Measurements from ENCODE around the gene ARPC2.
A peak's percentile ranks its signal among the peaks of the same experiment; 100 is the strongest.

The ARPC2 gene

GRCh38 chr2:218253232-218253625 is 36.2 kb downstream of the ARPC2 start:
- DNase-seq (ENCODE audit: low read depth in 1 of 2, low spot score in 1 of 2): no peak

DNA sequence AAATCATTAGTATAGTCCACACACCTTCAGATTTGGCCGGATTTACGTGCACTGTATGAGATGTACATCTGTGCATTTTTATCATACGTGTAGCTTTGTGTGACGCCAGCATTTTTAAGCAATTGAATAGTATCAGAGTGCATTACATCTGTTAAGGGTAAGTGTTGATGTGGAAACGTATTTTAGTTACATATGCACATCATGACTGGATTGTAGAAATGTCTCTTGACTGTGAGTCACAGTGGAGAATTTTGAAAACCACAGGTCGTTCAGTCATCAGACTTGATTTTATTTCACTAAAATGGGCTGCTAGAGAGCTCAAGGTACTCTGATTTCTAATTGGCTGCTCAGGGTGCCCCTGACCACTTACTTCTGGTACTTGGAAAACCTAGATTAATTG is 38.5 kb downstream of the ARPC2 start:
- no peak for DNase-seq (ENCODE audit: low read depth in 1 of 2, low spot score in 1 of 2)

DNA sequence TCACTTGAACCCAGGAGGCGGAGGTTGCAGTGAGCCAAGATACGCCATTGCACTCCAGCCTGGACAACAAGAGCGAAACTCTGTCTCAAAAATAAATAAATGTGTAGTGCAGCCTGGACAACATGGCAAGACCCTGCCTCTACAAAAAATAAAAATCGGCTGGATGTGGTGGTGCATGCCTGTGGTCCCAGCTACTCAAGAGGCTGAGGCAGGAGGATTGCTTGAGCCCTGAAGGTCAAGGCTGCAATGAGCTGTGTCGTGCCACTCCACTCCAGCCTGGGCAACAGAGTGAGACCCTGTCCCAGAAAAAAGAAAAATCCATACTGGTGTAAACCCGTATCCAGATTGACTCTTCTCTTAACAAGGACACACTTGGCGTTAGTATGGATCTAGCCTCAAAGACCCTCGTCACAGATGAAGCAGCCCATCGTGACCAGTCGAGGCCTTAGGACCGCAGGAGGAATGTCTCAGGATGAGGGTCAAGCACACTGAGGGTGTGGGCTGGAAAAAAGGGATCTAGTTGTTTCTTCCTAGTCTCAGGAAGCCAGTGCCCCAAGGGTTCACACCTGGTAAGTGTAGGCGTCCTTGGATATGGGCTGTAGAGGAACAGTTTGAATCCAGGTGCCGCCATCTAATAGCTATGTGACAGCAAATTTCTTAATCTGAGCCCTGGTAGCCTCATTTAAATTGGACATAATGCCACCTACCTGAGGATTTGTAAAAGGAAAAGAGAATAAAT is 39.8 kb downstream of the ARPC2 start:
- DNase-seq (ENCODE audit: low read depth in 1 of 2, low spot score in 1 of 2): no peak

- DNase-seq (ENCODE audit: low read depth in 1 of 2, low spot score in 1 of 2): peak; percentile 52 to 56
These were observed 40.5 kb downstream of the ARPC2 start for GRCh38 chr2:218257390-218257981.

DNA sequence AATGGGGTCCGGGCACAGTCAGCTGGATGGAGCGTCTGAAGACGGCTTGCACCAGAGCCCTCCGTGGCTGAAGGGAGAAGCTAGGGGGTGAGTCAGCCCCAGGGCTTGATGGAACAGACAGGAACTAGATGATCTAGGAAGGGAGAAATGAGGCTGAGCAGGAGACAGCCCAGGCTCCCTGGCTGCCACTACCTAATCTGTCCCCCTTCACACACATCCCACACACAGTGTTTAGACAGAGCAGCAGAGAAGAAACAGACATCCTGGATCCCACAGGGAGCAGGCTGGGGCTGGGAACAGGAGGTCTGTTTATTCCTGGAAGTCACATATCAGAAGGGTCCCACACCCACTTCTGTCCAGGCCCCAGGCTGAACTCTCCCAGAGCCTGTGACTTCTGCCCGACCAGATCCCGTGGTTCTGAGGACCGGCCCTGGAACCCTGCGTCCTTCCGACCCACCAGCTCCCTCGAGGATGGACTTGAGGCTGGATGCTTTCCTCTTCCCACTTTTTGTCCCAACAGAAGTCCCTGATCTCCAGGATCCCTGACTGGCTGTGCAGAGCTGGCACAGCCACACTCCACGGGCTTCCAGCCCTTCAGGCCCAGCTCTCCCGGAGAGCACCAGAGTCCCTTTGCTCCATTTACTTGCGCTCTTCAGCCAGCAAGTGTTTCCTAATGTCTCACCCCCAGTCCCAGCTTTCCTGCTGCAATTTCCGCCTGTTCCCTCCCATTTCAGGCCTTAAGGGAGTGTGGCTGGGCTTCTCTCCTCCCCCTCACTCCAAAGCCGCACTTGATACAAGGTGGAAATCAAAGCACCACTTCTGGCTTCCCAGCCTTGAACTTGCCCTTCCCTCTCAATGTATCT is 42.3 kb downstream of the ARPC2 start:
- DNase-seq (ENCODE audit: low read depth in 1 of 2, low spot score in 1 of 2): no peak

GRCh38 chr2:218260166-218260565 is 43.2 kb downstream of the ARPC2 start:
- no peak for DNase-seq (ENCODE audit: low read depth in 1 of 2, low spot score in 1 of 2)

GRCh38 chr2:218260742-218261422 is 43.9 kb downstream of the ARPC2 start, which contains the start of gene GPBAR1:
GPBAR1 (plus strand) TSS chr2:218261015; CDS start chr2:218262725, 1,710 bp downstream.
- DNase-seq (ENCODE audit: low read depth in 1 of 2, low spot score in 1 of 2): no peak

DNA sequence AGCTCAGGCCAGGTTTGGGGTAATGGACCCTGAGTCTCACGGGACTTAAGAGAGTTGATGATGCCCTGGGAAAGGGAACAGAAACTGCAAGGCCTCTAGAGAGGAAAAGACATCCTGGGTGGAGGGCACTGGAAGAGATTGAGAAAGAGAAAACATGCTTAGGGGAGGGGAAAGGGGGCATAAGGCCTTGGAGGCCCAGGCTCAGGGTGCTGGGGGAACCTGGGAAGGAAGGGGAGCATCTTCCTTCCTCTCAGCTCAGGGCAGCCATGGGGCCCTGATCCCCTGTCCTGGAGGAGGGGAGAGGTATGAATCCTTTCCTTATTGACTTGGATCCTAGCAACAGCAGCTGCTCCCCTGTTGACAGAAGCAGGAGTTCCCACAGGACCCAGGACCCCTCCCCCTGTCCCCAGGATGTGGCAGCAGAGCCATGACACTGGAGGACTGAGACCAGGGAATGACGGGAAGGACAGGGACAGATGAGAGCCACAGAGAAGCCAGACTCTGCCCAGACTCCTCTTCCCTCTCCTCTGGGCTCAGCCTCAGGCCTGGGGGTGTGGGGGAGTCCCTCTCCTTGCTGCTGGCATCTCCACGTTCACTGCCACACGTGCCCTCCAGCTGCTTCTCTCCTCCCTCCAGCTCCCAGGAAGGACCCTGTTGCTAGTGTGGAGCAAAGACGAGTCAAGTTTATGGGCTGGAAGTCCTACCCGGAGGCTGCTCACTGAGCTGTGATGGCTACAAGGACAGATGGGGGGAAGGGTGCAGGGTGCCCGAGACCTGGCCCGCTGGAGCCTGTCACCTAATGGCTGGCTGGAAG is 44.6 kb downstream of the ARPC2 start:
- DNase-seq (ENCODE audit: low read depth in 1 of 2, low spot score in 1 of 2): no peak

GRCh38 chr2:218262237-218262600 is 45.2 kb downstream of the ARPC2 start:
- no peak for DNase-seq (ENCODE audit: low read depth in 1 of 2, low spot score in 1 of 2)

- no peak for DNase-seq (ENCODE audit: low read depth in 1 of 2, low spot score in 1 of 2)
These were observed 45.9 kb downstream of the ARPC2 start for GRCh38 chr2:218262631-218263586.

GRCh38 chr2:218263817-218264641 is 47.0 kb downstream of the ARPC2 start:
- no peak for DNase-seq (ENCODE audit: low read depth in 1 of 2, low spot score in 1 of 2)

GRCh38 chr2:218264773-218265561 is 48.0 kb downstream of the ARPC2 start:
- DNase-seq (ENCODE audit: low read depth in 1 of 2, low spot score in 1 of 2): no peak

DNA sequence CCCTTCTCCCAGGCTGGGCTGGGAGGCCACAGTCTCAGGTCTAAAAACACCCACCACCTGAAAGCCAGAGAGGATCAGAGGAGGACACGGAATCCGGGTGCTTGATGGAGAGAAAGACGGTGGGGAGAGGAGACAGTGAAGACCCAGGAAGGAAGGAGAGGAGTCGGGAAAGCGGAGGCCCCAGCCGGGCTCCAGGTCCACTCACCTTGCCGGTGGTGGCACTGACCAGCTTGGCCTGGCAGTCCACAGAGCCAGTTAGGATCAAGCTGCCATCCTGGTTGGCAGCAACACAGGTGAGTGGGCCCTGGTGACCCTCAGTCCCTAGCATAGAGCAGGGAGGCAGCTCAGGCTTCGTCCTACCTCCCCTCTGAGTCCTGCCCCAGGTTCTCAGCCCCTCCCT is 48.6 kb downstream of the ARPC2 start:
- DNase-seq (ENCODE audit: low read depth in 1 of 2, low spot score in 1 of 2): no peak

DNA sequence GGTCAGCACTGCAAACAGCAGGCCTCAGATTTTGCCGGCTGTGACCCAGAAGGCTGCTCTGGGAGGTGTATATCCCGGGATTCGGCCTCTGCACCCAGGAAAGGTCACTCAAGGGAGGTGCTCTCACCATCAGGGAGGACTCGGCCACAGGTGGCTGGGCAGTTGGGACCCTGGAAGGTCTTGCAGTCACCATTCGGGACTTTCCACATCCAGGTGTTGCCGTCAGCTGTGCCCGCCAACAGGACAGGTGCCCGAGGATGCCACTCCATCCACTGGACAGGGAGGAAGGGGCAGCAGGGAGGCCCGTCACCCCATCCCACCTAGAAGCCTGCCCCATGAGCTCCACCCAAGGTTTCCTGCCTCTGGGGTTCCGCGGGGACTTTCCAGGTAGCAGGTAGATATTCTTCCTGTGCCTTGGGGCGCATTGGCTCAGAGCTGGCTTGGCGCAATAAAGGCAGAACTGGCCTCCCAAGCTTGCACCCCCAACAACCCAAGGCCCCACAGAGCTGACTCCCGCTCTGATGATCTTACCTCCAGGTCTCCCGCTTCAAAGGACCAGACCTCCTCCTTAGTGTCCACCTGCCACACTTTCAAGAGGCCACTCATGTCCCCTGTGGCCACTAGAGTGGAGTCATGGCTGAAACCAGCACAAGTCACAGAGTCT is 49.5 kb downstream of the ARPC2 start:
- no peak for DNase-seq (ENCODE audit: low read depth in 1 of 2, low spot score in 1 of 2)

DNA sequence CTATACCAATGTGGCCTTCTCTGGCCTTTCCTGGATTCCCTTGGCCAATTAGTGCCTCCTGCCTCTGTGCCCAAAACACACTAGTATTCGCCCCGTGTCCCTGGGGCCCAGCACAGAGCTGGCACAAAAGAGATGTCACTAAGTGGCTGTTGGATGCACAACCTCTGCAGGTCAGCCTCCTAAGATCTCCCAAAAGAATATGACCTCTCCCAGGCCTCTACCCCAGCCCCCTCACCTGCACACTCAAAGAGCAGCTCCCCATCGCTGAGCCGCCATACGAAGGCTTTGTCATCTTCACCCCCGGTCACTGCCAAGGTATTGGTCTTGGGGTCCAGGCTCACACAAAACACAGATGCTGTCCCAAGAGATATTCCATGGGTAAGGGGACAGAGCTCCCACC is 50.3 kb downstream of the ARPC2 start:
- DNase-seq (ENCODE audit: low read depth in 1 of 2, low spot score in 1 of 2): no peak

- peak; percentile 99 to 100 for DNase-seq (ENCODE audit: low read depth in 1 of 2, low spot score in 1 of 2)
These were observed 53.1 kb downstream of the ARPC2 start, which contains the start of the genes AAMP and PNKD for GRCh38 chr2:218269900-218270720. AAMP (minus strand) TSS chr2:218270137; CDS start chr2:218270086, 51 bp downstream. PNKD (plus strand) TSS chr2:218270519; CDS start chr2:218270536, 17 bp downstream.

Measured in activated CD4-positive, alpha-beta T cell treated with anti-CD3 and anti-CD28 coated beads, Interleukin-2, amount 50 U/mL, for 24 hours (primary cell).